GM06990 (cell line): ENCODE results near the gene PKD1L1.

Source experiments
- DNase-seq: peaks from one replicate; pipeline ENCODE4 v3.0.0-alpha.2; 2011; ENCODE audit not compliant: insufficient read length; ENCODE audit errors: extremely low read depth
- H3K27me3 ChIP-seq: replicated peaks from 2 replicates; pipeline ENCODE4 v1.6.0; 2011; ENCODE audit warnings: low read length; ENCODE audit not compliant: control insufficient read depth, insufficient read depth
- H3K36me3 ChIP-seq: 2 replicates; pipeline ENCODE4 v1.5.1; 2011; ENCODE audit warnings: low read length; ENCODE audit not compliant: control insufficient read depth, insufficient read depth
- H3K4me3 ChIP-seq: replicated peaks from 2 replicates; pipeline ENCODE4 v1.5.1; 2011; ENCODE audit warnings: low read depth, mild to moderate bottlenecking, control low read depth, low read length
- TF ChIP-seq, protein P1 (sequence below): IDR thresholded peaks from 2 replicates; pipeline ENCODE4 v1.5.1; 2011; ENCODE audit warnings: low read length, control low read depth, mild to moderate bottlenecking, inconsistent platforms; ENCODE audit not compliant: insufficient read depth, poor library complexity, severe bottlenecking

Gene PKD1L1

DNA sequence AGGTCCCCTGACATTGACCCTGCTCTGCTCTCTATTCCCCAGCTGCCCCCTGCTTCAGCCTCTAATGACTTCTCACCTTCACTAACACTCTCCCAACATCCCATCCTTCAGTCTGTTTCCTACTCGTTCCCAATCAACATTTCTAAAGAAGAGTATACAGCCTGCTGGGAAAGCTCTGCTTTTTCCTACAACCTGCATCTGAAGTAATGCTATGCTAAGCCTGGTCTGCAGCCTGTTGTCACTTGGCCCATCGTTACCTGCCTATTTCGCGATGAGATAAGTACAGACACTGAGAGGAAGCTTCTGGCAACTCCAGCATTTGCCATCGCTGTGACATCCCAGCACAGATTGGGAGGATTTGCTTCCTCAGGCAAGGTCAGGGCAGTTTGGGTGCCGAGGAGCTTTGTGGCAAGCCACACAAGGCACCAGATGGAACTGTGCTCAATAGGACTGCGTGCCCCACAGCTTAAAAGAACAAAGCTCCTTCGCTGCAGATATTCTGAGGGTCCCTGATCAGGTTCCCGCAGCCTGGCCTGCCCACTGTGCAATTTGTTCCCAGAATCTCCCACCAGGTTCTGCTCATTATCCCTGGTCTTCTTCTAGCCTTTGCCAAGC lies 51.4 kb downstream of the PKD1L1 start:
- no peak overlapping the region for H3K4me3 ChIP-seq
- no peaks in the 10 kb centered on the region for H3K36me3 ChIP-seq
- TF ChIP-seq, protein P1, sequence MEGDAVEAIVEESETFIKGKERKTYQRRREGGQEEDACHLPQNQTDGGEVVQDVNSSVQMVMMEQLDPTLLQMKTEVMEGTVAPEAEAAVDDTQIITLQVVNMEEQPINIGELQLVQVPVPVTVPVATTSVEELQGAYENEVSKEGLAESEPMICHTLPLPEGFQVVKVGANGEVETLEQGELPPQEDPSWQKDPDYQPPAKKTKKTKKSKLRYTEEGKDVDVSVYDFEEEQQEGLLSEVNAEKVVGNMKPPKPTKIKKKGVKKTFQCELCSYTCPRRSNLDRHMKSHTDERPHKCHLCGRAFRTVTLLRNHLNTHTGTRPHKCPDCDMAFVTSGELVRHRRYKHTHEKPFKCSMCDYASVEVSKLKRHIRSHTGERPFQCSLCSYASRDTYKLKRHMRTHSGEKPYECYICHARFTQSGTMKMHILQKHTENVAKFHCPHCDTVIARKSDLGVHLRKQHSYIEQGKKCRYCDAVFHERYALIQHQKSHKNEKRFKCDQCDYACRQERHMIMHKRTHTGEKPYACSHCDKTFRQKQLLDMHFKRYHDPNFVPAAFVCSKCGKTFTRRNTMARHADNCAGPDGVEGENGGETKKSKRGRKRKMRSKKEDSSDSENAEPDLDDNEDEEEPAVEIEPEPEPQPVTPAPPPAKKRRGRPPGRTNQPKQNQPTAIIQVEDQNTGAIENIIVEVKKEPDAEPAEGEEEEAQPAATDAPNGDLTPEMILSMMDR, result no peak
- DNase-seq, result no peak
- H3K27me3 ChIP-seq, result no peaks in the 10 kb centered on the region

DNA sequence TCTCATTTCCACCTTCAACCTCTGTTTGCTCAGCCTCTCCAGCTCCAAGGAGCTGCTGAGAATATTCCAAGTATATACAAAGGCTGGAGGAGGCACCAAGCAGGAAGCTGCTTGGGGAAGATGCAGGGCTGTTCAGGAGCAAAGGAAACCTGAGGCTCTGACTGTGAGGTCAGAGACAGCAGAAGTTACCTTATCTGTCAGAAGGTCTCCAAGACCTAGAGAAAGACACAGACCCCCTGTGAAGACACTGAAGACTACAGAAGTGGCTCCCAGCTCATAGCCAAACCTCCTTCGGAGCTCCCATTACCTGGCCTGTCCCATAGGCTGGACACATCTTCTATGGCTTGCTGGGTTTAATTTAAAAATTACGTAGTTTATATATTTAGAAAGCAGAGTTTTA lies 53.2 kb downstream of the PKD1L1 start:
- no peaks in the 10 kb centered on the region; the same call in 1 of the 2 replicates for H3K27me3 ChIP-seq
- H3K4me3 ChIP-seq, result no peak overlapping the region
- DNase-seq, result no peak
- TF ChIP-seq, protein P1, result no peak
- no peaks in the 10 kb centered on the region for H3K36me3 ChIP-seq

DNA sequence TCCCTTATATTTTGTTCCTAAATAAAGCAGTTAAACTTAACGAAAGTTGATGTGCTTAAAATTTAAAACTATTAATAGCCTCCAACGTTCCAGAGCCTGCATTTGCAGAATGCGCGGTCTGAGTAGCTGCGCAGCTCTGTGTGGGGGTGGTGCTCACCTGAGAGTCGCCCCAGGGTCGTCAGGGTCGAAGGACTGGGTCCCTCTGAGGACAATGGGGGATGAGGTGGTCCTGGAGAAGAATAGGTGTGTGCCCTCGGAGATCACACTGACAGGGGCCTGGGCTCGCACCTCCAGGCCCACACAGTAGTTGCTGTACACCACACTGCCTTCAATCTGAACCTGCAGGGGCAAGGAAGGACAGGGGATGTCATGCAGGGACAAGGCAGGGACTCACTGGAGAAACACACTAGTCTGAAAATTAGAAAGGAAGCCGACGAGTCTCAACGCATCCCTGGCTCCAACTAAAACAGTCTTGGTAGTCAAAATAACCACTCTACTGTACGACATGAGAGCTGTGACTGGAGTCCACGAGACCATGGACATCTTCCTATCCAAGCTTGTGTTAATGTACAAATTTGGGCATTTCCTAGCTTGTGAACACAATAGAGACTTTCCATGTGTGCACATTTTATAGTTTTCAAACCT lies 54.4 kb downstream of the PKD1L1 start:
- TF ChIP-seq, protein P1, result no peak

DNA sequence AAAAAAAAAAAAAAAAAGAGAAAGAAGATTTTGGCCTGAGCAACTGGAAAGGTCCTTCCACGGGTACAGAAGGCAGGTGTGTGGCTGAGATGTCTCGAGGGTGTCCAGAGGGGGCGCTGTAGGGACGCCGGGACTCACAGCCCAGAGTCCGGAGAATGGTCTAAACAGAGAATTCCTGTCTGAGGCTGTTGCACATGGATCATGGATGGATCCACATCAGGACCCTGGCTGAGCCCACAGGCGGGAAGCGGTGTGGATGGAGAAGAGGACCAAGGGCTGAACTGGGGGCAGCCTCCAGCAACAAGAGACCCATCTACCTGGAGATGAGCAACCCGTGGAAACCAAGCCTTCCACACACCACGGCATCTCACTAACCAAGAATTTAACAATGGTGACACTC lies 55.0 kb downstream of the PKD1L1 start:
- Histone ChIP-seq H3K36me3 (no peaks in the 10 kb centered on the region), H3K27me3 (no peaks in the 10 kb centered on the region; the same call in 1 of the 2 replicates), H3K4me3 (no peak overlapping the region)
- DNase-seq, result no peak
- TF ChIP-seq, protein P1, result peak; percentile 43

More for the DNA sequence above, 54.4 kb downstream of the PKD1L1 start:
- H3K4me3 ChIP-seq, result no peak overlapping the region
- H3K36me3 ChIP-seq, result no peaks in the 10 kb centered on the region
- DNase-seq, result no peak
- no peaks in the 10 kb centered on the region; the same call in 1 of the 2 replicates for H3K27me3 ChIP-seq

DNA sequence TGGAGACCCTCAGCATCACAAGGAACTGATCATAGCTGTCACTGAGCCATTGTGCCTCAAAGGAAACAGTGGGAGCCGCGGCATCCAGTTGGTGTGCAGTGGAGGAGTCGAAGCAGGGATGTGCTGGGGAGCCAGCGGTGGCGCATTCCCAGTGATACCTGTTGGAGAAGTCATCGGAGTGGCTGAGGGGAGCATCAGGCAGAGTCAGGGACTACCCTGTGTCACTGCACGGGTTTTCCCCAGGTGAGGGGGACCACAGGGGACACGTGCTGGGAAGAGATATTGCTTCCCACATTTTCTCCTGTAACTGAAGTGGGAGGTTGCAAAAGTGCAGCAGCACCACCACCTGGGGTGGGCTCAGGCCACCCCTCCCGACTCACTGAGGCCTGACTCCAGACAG lies 57.7 kb downstream of the PKD1L1 start:
- TF ChIP-seq, protein P1, result no peak
- Histone ChIP-seq H3K36me3 (no peaks in the 10 kb centered on the region), H3K27me3 (no peaks in the 10 kb centered on the region; the same call in 1 of the 2 replicates), H3K4me3 (no peak overlapping the region)
- no peak for DNase-seq
